ENCODE measurements around the gene AGAP1. TPM values are rescaled to one million over a fixed set of nuclear protein-coding genes. Genes with fewer than 3 reads are reported as not detected.

The AGAP1 gene
- total RNA-seq, 4 donors from 2014 or later = 33.7 to 55.2 (median 37.5) TPM

GRCh38 chr2:235911633-235912233 is 417.9 kb downstream of the AGAP1 start:
- H3K36me3 ChIP-seq = peaks cover 0 to 49% of the 10 kb centered on the region in 2 donors
- H3K27ac ChIP-seq = no peak overlapping the region
- H3K4me1 ChIP-seq = no peaks in the 10 kb centered on the region
- WGBS, 2 donors (ENCODE audit: low coverage in 1 of 2) = 50 to 67% methylated on average over 2 to 5 of the region's 10 CpGs
- no peak for ATAC-seq
- no peaks in the 10 kb centered on the region for H3K9me3 ChIP-seq
- no peak overlapping the region for H3K4me3 ChIP-seq
- no peak for TF ChIP-seq EP300 (IDR thresholded peaks at IDR 0.05)
- no peak for TF ChIP-seq CTCF (IDR thresholded peaks at IDR 0.05)
- no peak for TF ChIP-seq POLR2AphosphoS5 (IDR thresholded peaks at IDR 0.05)
- TF ChIP-seq POLR2A (IDR thresholded peaks at IDR 0.05) = no peak
- H3K27me3 ChIP-seq = no peaks in the 10 kb centered on the region

GRCh38 chr2:235914756-235915155 is 420.9 kb downstream of the AGAP1 start:
- H3K4me3 ChIP-seq = no peak overlapping the region
- H3K36me3 ChIP-seq = peaks cover 0 to 36% of the 10 kb centered on the region in 2 donors
- TF ChIP-seq EP300 (IDR thresholded peaks at IDR 0.05) = no peak
- TF ChIP-seq CTCF (IDR thresholded peaks at IDR 0.05) = no peak
- TF ChIP-seq POLR2AphosphoS5 (IDR thresholded peaks at IDR 0.05) = no peak
- TF ChIP-seq POLR2A (IDR thresholded peaks at IDR 0.05) = no peak
- no peaks in the 10 kb centered on the region for H3K4me1 ChIP-seq
- 100% methylated on average over 2 of the region's 9 CpGs; no CpG with 5 or more reads in 1 of the 2 donors for WGBS, 2 donors (ENCODE audit: low coverage in 1 of 2)
- no peaks in the 10 kb centered on the region for H3K27me3 ChIP-seq
- ATAC-seq = no peak
- H3K9me3 ChIP-seq = no peaks in the 10 kb centered on the region
- no peak overlapping the region for H3K27ac ChIP-seq

GRCh38 chr2:235917506-235917905 is 423.7 kb downstream of the AGAP1 start:
- Histone ChIP-seq H3K9me3 (no peaks in the 10 kb centered on the region), H3K27me3 (no peaks in the 10 kb centered on the region), H3K36me3 (peaks cover 0 to 29% of the 10 kb centered on the region in 2 donors), H3K4me3 (no peak overlapping the region), H3K27ac (no peak overlapping the region), H3K4me1 (no peaks in the 10 kb centered on the region)
- no peak for TF ChIP-seq EP300 (IDR thresholded peaks at IDR 0.05)
- TF ChIP-seq CTCF (IDR thresholded peaks at IDR 0.05) = no peak
- TF ChIP-seq POLR2AphosphoS5 (IDR thresholded peaks at IDR 0.05) = no peak
- no peak for TF ChIP-seq POLR2A (IDR thresholded peaks at IDR 0.05)
- WGBS, 2 donors (ENCODE audit: low coverage in 1 of 2) = 84 to 93% methylated on average over 8 to 16 of the region's 19 CpGs
- ATAC-seq = no peak

- TF ChIP-seq CTCF (IDR thresholded peaks at IDR 0.05) (no peak), EP300 (IDR thresholded peaks at IDR 0.05) (no peak), POLR2AphosphoS5 (IDR thresholded peaks at IDR 0.05) (no peak), POLR2A (IDR thresholded peaks at IDR 0.05) (no peak)
- H3K36me3 ChIP-seq = peaks cover 0 to 29% of the 10 kb centered on the region in 2 donors
- 83 to 87% methylated on average over 6 to 8 of the region's 8 CpGs for WGBS, 2 donors (ENCODE audit: low coverage in 1 of 2)
- no peaks in the 10 kb centered on the region for H3K9me3 ChIP-seq
- no peaks in the 10 kb centered on the region for H3K27me3 ChIP-seq
- no peak overlapping the region for H3K4me3 ChIP-seq
- no peaks in the 10 kb centered on the region for H3K4me1 ChIP-seq
- no peak for ATAC-seq
- H3K27ac ChIP-seq = no peak overlapping the region
These were observed 425.0 kb downstream of the AGAP1 start for GRCh38 chr2:235918876-235919275.

- Histone ChIP-seq H3K27me3 (no peaks in the 10 kb centered on the region), H3K27ac (no peak overlapping the region), H3K36me3 (peaks cover 0 to 15% of the 10 kb centered on the region in 2 donors), H3K9me3 (no peaks in the 10 kb centered on the region), H3K4me1 (no peaks in the 10 kb centered on the region), H3K4me3 (no peak overlapping the region)
- no peak for ATAC-seq
- no peak for TF ChIP-seq POLR2A (IDR thresholded peaks at IDR 0.05)
- TF ChIP-seq POLR2AphosphoS5 (IDR thresholded peaks at IDR 0.05) = no peak
- no peak for TF ChIP-seq CTCF (IDR thresholded peaks at IDR 0.05)
- no peak for TF ChIP-seq EP300 (IDR thresholded peaks at IDR 0.05)
- 99 to 100% methylated on average over 1 to 7 of the region's 7 CpGs for WGBS, 2 donors (ENCODE audit: low coverage in 1 of 2)
These were observed 426.5 kb downstream of the AGAP1 start for GRCh38 chr2:235920216-235920865.
